Endometrial microvascular endothelial cells (primary cell): Measurements from ENCODE around the gene NHP2. TPM values are rescaled to one million over a fixed set of nuclear protein-coding genes. Genes with fewer than 3 reads are reported as not detected.

Experiments used
- in situ Hi-C: cut with HindIII; loops from 2 replicates; pipeline ENCODE4 v1.10.0; 2017; ENCODE audit warnings: low sequenced_read_pairs, low pct_unique_long_range_greater_than_20kb; ENCODE audit errors: inconsistent ontology term
- total RNA-seq: library from RNA; depleted of rRNA; stranded (reverse); fragments of >200 nt; gene quantifications from one replicate; pipeline ENCODE4 v1.2.3, GENCODE V29; 2015; ENCODE audit errors: inconsistent ontology term

Gene NHP2
- total RNA-seq, 1 donor from 2014 or later = 813 TPM

DNA sequence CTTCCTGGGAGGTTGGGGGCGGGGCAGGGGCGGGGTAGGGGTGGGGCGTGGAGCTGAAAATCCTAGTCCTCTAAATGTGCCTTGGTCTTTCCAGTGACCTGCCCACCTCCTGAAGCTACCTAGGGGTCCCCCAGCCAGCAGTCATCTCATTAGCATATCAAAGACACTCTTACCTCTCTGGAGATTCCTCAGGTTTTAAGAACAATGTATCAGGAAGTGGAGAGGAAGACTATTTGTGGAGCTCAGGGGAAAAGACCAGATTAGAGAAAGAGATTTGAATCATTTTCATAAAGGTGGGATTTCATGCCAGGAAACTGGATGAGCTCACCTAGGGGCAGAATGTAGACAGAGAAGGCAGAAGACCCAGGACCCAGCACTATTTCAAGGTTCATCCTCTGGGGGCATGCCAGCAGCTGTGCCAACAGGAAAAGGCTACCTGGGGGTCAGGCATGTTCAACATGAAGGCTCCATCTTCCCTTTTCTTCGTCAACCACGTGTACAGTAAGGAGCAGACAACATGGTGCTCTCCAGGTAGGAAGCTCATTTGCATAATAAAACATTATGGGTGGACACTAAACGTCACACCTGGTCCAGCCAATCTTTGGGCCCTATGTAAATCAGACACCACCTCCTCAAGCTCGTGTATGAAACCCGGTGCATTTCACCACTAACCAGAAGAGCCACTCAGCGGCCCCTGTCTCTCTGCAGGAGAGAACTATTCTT lies 26.6 kb upstream of the NHP2 start:
- in situ Hi-C loops = no loop called here

DNA sequence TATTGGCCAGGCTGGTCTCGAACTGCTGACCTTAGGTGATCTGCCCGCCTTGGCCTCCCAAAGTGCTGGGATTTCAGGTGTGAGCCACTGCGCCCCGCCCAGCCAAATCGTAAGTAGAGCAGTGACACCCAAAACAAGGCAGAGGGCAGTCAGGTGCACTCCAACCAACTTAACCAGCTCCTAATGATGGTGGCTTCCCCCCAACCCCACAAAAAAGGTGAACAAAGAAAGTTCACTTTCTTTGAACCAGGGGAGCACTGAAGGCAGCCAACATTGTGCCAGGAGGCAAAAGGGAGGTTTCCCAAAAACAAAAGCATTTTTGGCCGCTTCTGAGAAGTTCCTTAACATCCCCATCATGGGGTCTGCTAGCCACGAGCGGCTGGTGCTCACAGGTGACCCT lies 23.9 kb upstream of the NHP2 start:
- in situ Hi-C loops = no loop called here

DNA sequence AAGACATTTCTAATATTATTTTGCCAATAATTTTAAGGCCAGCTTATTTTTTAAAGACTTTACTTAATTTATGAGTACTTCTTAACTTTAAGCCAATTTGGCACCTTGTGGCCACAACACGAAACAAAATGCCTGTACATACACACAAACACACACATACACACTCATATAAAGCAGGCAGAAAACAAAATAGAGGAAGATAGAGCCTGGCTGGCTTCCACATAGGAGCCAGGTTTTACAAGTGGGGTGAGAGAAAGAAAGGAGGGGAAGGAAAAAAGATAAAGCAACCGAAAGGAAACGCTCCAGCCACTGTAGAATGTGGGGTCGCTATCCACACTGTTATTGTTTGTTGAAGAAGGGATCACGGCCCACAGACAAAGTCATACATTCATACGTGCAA lies 23.1 kb upstream of the NHP2 start:
- in situ Hi-C loops = no loop called here

DNA sequence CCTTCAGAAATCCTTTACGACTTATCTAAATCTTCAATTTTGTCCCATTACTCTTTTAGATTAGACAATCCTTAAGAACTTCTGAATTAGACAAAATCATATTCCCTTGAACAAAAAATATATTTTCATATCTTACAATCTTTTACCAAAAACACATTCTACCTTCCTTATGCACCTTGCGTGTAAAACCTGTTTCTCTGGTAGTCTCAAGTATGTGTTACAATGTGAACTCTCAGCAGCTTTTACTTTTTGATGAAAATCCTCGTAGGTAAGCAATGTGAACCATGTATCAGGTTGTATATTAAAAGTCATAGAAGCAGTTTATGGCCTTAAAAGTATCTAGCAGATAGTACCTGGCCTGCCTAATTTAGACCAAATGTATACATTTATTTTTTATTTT lies 20.8 kb upstream of the NHP2 start:
- in situ Hi-C loops = no loop called here

DNA sequence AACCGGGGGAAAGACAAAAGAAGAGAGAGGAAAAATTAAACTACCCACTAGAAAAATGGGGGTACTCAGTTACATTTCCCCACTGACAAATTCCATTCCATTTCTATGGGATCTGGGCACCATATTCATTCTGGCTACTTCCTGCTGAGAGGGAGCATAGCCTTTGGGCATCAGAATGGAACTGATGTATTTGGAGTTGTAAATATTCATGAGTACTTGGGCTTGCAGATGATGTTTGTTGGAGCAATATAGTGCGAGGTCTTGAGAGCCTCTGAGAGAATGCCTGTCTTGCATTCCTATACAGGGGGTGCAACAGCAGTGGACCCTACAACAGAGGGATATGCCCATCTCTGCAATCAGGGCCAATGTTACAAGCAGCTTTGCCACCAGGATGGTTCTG lies 16.8 kb upstream of the NHP2 start:
- in situ Hi-C loops = no loop called here

DNA sequence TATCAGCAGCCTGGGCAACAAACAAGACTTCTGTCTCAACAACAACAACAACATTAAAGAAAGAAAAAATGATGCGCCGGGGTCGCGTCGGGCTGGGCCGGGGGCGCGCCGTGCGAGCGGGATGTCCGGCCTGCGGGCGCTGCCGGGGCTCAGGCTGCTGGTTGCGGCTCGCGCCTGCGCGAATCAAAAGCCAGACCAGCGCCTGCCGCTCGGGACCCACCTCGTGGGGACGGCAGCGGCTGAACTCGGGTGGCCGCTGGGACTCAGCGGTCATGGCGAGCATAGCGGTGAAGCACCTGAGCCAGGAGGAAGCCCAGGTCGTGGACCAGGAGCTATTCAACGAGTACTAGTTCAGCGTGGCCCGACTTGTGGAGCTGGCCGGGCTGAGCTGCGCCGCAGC lies 11.9 kb upstream of the NHP2 start:
- in situ Hi-C loops = no loop called here

DNA sequence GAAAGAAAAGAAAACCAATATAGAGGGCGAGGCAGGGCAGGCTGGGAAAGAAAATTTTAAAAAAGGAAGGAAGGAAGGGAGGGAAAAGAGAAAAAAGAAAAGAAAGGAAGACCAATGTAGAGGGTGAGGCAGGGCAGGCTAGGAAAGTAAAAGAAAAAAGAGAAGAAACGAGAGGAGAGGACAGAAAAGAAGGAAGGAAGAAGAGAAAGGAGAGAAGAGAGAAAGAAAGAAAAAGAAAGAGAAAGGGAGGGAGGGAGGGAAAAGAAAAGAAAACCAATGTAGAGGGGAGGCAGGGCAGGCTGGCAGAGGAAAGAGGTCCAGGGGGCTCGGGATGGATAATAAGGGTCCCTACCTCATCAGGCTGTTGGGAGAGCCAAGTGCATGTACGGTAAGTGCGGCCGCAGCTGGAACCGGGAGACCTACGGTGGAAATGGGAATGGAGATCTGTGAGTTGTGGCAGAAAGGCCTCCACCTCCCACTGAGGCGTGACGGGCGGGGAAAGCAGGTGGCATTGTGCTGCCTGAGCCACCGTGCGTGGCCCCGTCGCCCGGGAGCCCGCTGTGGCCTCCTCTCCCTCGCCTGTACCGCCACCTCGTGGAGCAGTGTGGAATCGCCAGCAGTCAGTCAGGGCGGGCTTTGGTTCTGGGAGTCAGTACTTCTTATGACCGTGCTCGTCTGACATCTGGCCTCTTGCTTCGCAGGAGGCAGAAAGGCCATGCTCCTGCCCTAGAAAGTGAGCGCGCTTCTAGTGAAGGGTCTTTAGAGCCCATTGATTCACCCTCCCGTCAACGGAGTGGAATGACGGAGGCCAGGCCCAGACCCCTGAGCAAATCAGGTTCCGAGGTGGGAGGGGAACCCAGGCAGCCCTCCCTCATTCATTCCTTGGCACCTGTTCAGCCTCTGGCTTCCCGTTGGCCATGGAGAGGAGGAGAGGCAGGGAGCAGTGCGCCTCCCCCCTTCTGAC lies 10.4 kb upstream of the NHP2 start:
- in situ Hi-C loops = no loop called here

DNA sequence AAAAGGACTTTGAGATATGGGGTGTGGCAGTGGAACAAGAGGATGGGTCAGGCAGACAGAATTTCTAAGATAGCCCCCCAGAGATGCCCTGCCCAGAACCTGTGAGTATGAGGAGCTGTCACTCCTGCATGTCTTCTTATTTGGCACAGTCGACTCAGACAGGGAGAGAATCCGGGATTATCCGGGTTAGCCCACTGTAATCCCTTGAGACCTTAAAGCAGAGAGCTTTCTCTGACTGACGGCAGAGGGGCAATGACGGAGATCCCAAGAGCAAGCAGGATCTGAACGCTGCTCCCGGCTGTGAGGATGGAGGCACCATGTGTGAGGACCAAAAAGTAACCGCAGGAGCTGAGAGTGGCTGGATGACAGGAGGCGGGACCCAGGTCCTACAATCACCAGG lies 8.8 kb upstream of the NHP2 start:
- in situ Hi-C loops = no loop called here

DNA sequence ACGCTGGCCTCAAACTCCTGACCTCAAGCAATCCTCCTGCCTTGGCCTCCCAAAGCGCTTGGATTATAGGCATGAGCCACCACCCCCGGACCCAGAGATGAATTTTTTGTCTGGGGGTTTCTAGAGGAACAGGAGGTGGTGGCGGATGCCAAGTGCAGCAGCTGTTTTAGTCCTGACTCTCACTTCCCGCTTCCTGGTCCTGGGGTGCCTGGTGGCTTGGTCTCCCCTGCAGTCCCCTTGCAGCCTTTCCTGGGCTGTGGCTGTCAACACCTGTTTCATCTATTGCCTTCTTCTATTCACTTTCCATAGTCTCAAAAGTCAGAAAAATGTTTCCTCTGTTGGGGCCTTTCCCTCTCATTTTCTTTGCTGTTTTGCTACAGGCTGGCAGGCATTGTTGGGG lies 6.5 kb upstream of the NHP2 start:
- in situ Hi-C loops = no loop called here

DNA sequence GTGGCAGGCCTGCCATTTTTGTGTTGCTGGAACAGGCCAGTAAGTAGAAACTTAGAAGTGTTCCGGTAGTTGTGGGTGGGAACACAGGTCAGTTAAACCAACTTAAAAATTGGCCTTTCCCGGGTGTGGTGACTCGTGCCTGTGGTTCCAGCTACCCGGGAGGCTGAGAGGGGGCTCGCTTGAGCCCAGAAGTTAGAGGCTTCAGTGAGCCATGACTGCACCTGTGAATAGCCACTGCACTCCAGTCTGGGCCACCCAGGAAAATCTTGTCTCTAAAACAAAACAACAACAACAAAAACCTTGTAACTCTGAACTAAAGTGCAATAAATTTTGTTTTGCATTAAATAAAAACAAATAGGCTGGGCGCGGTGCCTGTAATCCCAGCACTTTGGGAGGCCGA lies 1.4 kb upstream of the NHP2 start:
- in situ Hi-C loops = no loop called here

DNA sequence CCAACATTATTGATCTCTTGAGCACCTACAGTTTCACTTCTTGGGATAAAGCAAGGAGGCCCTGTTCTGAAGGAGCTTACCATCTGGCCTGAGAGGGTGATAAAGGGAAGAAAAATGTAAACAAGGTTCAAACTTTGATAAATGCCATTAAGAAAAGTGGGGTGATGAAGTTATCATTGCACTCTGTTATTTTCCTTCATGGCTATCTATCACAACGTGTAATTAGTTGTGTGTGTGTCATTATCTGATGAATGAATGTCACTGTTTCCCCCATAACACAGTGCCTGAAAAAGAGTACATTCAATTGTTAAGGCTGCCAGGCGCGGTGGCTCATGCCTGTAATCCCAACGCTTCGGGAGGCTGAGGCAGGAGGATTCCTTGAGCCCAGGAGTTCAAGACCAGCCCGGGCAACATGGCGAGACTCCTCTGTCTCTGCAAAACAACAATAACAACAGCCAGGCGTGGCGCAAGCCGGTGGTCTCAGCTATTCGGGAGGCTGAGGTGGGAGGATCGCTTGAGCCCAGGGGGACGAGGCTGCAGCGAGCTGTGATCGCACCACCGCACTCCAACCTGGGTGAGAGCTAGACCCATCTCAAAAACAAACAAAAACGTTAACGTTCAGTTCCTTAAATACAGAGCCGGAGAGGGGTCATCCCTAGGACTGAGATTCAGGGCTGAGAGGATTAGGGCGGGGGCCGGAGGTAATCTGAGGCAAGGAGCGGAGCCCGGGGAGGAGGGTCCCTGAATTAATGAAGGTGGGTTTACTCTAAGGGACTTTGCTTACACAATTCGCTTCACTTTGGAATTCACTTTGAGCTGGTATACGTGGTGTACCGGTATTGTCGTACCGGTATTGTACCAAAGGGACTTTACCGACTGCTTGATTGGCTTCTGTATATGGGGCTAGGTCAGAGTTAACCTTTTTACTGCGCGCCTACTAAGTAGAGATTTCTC lies 917 bp downstream of the NHP2 start:
- in situ Hi-C loops = no loop called here

DNA sequence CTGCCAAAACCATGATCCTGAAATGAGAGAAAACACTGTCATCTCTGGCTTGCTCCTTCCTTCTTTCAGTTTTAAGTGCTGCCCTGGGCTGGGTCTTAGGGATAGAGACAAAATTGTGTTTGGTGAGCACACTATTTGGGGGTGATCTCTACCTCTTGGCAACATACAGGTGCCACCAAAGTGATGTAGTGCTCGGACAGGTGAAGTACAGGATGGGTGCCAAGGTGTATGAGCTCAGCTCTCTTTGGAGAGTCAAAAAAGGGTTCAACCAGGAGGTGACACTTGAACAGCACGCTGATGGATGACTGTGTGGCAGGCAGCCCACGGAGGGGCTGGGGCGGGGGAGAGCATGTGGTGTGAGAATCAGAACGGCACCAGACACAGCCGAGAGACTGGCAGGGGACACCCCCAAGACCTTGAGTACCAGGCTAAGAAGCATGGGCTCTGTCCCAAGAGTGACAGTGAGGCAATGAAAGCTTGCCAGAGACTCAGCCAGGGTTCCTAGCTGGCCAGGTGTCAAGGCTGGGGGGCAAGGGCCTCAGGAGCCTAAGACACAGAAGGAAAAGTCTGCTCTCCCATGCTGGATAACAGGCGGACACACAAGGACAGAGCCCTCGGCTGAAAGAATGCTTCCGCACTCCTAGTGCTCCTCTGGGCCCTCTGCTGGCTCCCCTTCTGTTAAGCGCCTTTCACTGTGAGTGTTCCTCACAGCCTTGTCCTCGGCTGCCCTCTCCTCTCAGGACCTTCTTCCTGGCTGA lies 2.5 kb downstream of the NHP2 start:
- in situ Hi-C loops = no loop called here

DNA sequence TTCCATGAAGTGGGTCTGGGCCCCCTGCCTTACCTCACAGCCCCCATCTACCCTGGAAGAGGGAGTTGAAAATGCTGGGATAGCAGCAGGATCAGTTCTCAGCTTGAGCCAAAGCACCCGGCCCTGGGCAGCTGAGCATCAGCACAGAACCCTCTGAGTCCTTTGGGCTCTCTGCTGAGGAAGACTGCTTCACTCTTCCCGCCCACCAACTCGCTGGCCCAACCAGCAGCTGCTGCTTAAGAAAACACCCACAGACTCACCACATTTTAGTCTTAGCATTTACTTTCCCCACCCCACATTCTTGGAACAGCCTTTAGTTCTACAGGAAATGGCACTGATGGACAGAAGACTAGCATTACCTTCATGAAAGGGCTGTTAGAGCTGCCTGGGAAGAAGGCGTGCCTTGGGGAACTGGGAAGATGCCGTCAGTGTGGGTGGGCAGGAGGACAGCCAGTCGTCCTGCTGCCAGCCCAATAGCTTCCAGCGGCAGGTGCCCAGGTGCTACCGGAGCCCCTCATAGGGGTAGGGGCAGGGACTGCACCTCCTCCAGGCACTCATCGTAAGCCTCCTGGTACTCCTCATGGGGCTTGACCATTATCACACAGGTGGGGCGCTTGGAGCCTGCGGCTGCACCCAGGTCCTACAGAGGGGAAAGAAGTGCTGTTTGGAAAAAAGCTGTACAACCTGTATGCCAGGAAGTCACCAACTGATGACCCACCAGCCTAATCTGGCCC lies 4.3 kb downstream of the NHP2 start:
- in situ Hi-C loops = no loop called here

DNA sequence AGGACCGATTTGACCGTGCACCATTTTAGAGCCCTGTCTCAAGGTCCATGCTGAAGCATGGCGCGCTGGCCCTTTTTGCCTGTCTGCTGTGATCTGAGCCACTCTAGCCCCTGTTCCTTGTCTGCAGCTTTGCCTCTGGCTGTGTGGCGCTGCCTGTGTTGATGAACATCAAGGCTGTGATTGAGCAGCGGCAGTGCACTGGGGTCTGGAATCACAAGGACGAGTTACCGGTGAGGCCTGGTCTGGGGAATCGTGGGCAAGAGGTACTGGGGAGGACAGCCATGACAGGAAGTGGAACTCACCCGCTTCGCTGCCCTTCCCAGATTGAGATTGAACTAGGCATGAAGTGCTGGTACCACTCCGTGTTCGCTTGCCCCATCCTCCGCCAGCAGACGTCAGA lies 6.3 kb downstream of the NHP2 start:
- in situ Hi-C loops = no loop called here

DNA sequence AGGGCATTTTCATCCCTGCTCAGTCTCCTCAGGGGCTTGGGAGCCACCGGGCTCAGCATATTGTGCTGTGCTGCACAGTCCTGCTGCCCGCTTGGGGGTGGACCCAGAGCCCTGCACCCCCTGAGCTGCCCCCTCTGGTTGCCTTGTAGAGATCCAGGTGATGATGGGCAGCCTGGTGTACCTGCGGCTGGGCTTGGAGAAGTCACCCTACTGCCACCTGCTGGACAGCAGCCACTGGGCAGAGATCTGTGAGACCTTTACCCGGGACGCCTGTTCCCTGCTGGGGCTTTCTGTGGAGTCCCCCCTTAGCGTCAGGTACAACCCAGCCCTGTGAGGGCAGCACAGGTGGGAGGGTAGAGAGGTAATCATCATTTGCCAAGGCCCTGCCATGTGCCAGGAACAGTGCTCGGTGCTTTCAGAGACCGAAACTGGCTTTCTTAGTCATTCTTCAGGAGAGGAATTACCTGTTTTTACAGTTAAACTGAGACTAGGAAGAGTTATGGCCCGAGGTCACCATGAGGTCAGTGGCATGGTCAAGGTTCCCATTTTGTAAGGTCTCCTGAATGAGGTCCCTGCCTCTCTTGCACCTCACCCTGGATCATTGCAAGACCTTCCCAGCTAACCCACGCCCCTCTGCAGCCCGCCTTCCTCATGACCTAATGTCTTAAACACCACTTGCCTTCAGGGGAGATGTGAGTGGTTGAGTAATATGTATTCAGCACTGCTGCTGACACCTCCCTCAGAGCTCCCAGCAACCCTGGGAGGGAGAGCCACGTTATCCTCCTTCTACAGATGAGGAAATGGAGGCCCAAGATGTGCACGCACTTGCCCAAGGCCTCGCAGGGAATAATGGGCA lies 7.5 kb downstream of the NHP2 start:
- in situ Hi-C loops = no loop called here

DNA sequence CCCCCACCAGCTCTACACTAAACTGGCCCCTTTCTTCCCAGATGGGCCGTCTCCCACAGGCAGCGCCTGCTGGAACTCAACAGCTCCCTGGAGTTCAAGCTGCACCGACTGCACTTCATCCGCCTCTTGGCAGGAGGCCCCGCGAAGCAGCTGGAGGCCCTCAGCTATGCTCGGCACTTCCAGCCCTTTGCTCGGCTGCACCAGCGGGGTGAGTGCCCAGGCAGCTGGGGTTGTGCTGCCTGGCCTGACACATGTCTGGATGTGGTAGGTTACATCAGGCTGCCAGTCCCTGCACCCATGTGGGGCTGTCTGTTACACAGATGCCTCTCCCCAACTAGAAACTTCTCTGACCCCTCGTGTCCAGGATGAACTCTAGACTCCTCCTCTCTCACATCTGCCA lies 9.8 kb downstream of the NHP2 start:
- in situ Hi-C loops = no loop called here

DNA sequence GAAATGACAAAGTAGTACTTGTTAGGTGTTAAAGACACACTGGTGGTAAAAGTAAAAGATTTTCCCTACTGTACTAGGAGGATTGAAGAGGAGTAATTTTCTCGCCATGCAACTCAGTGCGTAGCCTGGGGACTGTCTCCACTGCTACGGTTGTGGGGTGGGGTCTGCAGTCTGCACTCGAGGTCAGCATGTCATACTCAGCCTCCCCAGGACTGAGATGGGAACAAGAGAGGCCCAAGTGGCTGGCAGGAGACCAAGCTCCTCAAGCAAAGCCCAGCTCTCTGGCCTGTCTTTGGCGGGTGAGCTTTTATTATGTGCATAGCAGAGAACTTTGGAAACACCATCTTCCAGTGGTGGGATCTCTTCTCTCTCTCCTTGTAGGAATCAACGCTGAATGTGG lies 10.4 kb downstream of the NHP2 start:
- in situ Hi-C loops = no loop called here
